Metanephros (tissue), 2 donors: ENCODE measurements around the gene PIGX. TPM values are rescaled to one million over a fixed set of nuclear protein-coding genes. Genes with fewer than 3 reads are reported as not detected.

Experiments
- small RNA-seq: library from RNA; depleted of rRNA; stranded (forward); fragments of <200 nt; gene quantifications from one replicate; pipeline ENCODE3, GENCODE V24; 2014; ENCODE audit warnings: low replicate concordance
- total RNA-seq: library from RNA; depleted of rRNA; stranded (reverse); fragments of >200 nt; gene quantifications from one replicate; pipeline ENCODE4 v1.2.3, GENCODE V29; 2014

PIGX gene
- total RNA-seq: 25.7 TPM

DNA sequence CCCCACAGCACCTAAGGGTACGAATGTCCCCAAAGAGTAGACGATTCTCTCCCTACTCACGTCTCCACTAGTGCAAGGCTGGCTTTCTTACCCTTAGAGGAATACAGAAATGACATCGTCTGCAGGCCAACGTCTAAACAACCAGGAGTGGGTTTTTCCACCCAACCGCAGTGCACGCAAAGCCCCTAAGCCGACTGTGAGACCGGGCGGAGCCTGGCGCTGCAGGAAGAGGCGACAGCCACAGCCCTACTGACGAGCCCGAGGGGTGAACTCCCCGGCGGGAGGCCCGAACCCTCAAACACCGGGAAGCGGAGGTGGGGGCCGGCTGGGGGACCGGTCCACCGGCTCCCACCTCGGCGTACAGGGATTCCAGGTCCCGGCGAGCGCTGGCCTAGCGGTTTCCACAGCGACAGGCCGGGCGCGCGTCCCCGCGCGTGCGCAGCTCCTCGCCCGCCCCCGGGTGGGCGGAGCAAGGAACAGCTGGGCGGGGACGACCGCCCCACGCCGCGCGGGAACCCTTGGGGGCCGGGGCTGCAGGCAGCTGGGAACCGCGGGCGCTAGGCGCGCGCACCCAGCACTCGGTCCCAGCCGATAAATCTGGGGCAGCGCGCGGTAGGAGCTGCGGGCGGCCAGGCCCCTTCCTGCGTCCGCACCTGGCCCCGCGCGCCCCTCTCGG lies at the start of gene PIGX, which contains the start of gene CEP19:
Gene PIGX (plus strand): TSS at position 540 of the 676 bp plus-strand sequence.
Gene CEP19 (minus strand): TSS at position 413 of the 676 bp plus-strand sequence. CDS start 3,593 bp downstream, outside the sequence.

DNA sequence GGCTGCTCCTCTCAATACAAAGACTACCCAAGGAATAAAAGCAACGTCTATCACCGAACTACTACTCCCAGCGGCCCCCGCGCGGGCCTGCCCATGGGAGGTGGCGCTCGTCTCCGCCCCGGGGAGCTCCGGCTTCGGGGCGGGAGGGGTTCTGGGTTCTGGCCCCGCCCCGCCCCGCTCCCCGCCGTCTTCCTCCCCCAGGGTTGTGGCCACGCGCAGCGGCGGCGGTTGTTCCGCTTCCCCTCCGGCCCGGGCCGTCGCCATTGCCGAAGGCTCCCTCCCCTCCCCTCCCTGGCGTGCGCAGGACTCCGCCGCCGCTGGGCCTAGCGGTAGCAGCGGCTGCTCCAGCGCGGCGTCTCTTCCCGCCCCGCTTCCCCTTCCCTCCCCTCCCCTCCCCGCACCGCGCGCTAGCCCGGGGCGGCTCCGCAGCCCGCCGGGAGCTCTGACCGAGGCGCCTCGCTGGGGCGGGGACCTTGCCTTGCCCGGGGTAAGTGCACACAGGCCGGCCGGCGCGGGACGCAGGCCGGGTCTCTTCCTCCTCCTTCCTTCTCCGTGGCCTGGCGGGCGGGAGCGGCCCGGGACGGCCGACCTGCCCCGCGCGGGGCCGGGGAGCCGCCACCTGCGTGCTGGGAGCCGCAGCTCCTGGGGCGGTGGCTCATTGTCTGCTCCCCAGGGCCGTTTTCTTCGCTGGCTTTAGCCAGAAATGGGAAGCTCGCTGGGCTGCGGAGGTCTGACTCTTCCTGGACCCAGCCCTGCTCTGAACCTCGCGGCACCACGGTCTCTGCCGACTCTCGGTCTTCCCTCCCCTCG lies 27.7 kb downstream of the PIGX start, which contains the start of gene PAK2:
Gene PAK2 (plus strand): TSS at position 187 of the 810 bp plus-strand sequence. CDS start 42,790 bp downstream, outside the sequence.

Small RNA genes within 50 kb of the gene (small RNA-seq; reads per million reads assigned to genes)
- gene RNU4-89P (not detected), gene RNU6-42P (not detected), gene RNU6-646P (not detected)

Other genes with a start within 250 kb of the PIGX start
- 16.1 TPM for gene RNF168, start 208.6 kb upstream of the PIGX start, total RNA-seq
- gene SMCO1, start 197.0 kb upstream of the PIGX start, total RNA-seq: 3.5 TPM
- 5.4 TPM for gene WDR53, start 143.8 kb upstream of the PIGX start, total RNA-seq
- 7.1 TPM for gene FBXO45, start 143.7 kb upstream of the PIGX start, total RNA-seq
- 7.6 TPM for gene NRROS, start 72.7 kb upstream of the PIGX start, total RNA-seq
- 2.2 TPM for gene CEP19, start 127 bp upstream of the PIGX start, total RNA-seq
- 47.8 TPM for gene PAK2, start 27.5 kb downstream of the PIGX start, total RNA-seq
- gene SENP5, start 155.5 kb downstream of the PIGX start, total RNA-seq: 46.5 TPM
- 37.2 TPM for gene NCBP2, start 230.2 kb downstream of the PIGX start, total RNA-seq